Measurements from ENCODE around the gene CLCF1.

CLCF1 gene

GRCh38 chr11:67355023-67355793 is 18.2 kb downstream of the CLCF1 start:
- DNase-seq = no peak

GRCh38 chr11:67354075-67355022 is 19.0 kb downstream of the CLCF1 start:
- DNase-seq = no peak

- DNase-seq = peak; percentile 86
These were observed 19.9 kb downstream of the CLCF1 start, which contains the start of gene POLD4 for GRCh38 chr11:67353317-67354074. Gene POLD4, minus strand, starts transcription at chr11:67353546. Its CDS starts 147 bp downstream, at chr11:67353399.

- DNase-seq = peak; percentile 37
These were observed 20.7 kb downstream of the CLCF1 start for GRCh38 chr11:67352546-67353316.

GRCh38 chr11:67351275-67352005 is 22.0 kb downstream of the CLCF1 start:
- DNase-seq = peak; percentile 50

GRCh38 chr11:67349928-67350465 is 23.4 kb downstream of the CLCF1 start:
- DNase-seq = no peak

GRCh38 chr11:67349457-67349856 is 23.9 kb downstream of the CLCF1 start:
- DNase-seq = no peak

- DNase-seq = no peak
These were observed 24.4 kb downstream of the CLCF1 start for GRCh38 chr11:67349036-67349435.

GRCh38 chr11:67347964-67348749 is 25.2 kb downstream of the CLCF1 start:
- no peak for DNase-seq

- peak; percentile 7 for DNase-seq
These were observed 27.2 kb downstream of the CLCF1 start for GRCh38 chr11:67345920-67346819.

- no peak for DNase-seq
These were observed 28.0 kb downstream of the CLCF1 start for GRCh38 chr11:67345247-67345919.

- DNase-seq = no peak
These were observed 29.1 kb downstream of the CLCF1 start for GRCh38 chr11:67344264-67344663.

GRCh38 chr11:67337257-67337656 is 36.1 kb downstream of the CLCF1 start:
- no peak for DNase-seq

GRCh38 chr11:67332081-67332691 is 41.2 kb downstream of the CLCF1 start:
- no peak for DNase-seq

- DNase-seq = no peak
These were observed 49.9 kb downstream of the CLCF1 start for GRCh38 chr11:67323526-67323925.

- no peak for DNase-seq
These were observed 51.3 kb downstream of the CLCF1 start for GRCh38 chr11:67322049-67322448.

- no peak for DNase-seq
These were observed 52.0 kb downstream of the CLCF1 start for GRCh38 chr11:67321313-67321871.

- no peak for DNase-seq
These were observed 52.7 kb downstream of the CLCF1 start for GRCh38 chr11:67320691-67321090.
